Embryonic facial prominence (tissue), 1 donor: ENCODE results near the gene HSF2.
"Not testable (repeated sequence)": the region's sequence is repeated elsewhere in the genome, so short reads cannot be mapped to it uniquely, and the experiment has no call there.

Experiments used
- DNase-seq: peaks from one replicate; pipeline ENCODE4 v3.0.0-alpha.2; 2016; ENCODE audit errors: extremely low spot score

HSF2 gene

GRCh38 chr6:122454673-122455072 lies 55.2 kb downstream of the HSF2 start:
- DNase-seq = no peak

- DNase-seq = not testable (repeated sequence)
These were observed 55.7 kb downstream of the HSF2 start for GRCh38 chr6:122455116-122455515.

- no peak for DNase-seq
These were observed 58.6 kb downstream of the HSF2 start for GRCh38 chr6:122458087-122458486.

- no peak for DNase-seq
These were observed 59.8 kb downstream of the HSF2 start for GRCh38 chr6:122459240-122459639.

GRCh38 chr6:122459865-122460416 lies 60.5 kb downstream of the HSF2 start:
- DNase-seq = not testable (repeated sequence)

GRCh38 chr6:122461885-122462284 lies 62.4 kb downstream of the HSF2 start:
- no peak for DNase-seq

GRCh38 chr6:122471107-122472021 lies 71.9 kb downstream of the HSF2 start, which contains the start of gene SERINC1:
SERINC1 (minus strand) TSS chr6:122471807; CDS start chr6:122471737, 70 bp downstream.
- DNase-seq = peak; percentile 87

GRCh38 chr6:122472022-122472340 lies 72.5 kb downstream of the HSF2 start:
- no peak for DNase-seq

- DNase-seq = no peak
These were observed 76.7 kb downstream of the HSF2 start for GRCh38 chr6:122476131-122476530.

- no peak for DNase-seq
These were observed 83.3 kb downstream of the HSF2 start for GRCh38 chr6:122482750-122483080.
